GM12878 (cell line): ENCODE results near the gene RAB30. TPM values are rescaled to one million over a fixed set of nuclear protein-coding genes. Genes with fewer than 3 reads are reported as not detected.

Source experiments
- ATAC-seq: fragments of 200-7000 bp; cut with Tn5 transposase; 3 replicates; pipeline ENCODE4 v1.9.1; 2020; ENCODE audit warnings: mild to moderate bottlenecking, moderate library complexity
- BruUV-seq: library from RNA; stranded (reverse); fragments of 400-500 nt; replicated peaks from 2 replicates; lab custom pipeline; 2021; lab: Mats Ljungman, UMichigan
- CTCF ChIA-PET: fragments of 300-600 bp; sonication (Branson Sonifier 250); formaldehyde crosslinking; extraction: SDS; loops from one replicate; lab custom pipeline; 2021; ENCODE audit warnings: inconsistent platforms; lab: Yijun Ruan, JAX
- POLR2A ChIA-PET: fragments of 350-600 bp; formaldehyde crosslinking; extraction: SDS; loops from one replicate; lab custom pipeline; 2021; ENCODE audit warnings: inconsistent platforms; lab: Charles Lee
- RAD21 ChIA-PET: fragments of 300-600 bp; sonication (Branson Sonifier 250); formaldehyde crosslinking; loops from one replicate; lab custom pipeline; 2023; ENCODE audit warnings: antibody characterized with exemption; ENCODE audit not compliant: unreplicated experiment; lab: Charles Lee
- SMC1A ChIA-PET: fragments of 300-600 bp; sonication (Branson Sonifier 250); formaldehyde crosslinking; loops from one replicate; lab custom pipeline; 2023; ENCODE audit not compliant: unreplicated experiment, uncharacterized antibody; lab: Charles Lee
- DNase-seq: peaks from one replicate; pipeline ENCODE4 v3.0.0-alpha.2; 2011; ENCODE audit warnings: low read depth, low spot score
- FAIRE-seq: peaks from 3 replicates; lab custom pipeline; 2011; peaks lifted over from hg19 to GRCh38; lab: Jason Lieb, UNC
- H2AFZ ChIP-seq: 2 replicates; pipeline ENCODE4 v1.6.0; 2011; ENCODE audit warnings: low read depth, low read length, control low read depth; ENCODE audit not compliant: control insufficient read depth
- H3K27ac ChIP-seq: 2 replicates; pipeline ENCODE4 v1.5.1; 2011; ENCODE audit warnings: control low read depth; ENCODE audit not compliant: control insufficient read depth, insufficient read depth
- H3K27me3 ChIP-seq, 2 experiments: replicated peaks in 1 of 2; 2 replicates each; pipeline versions ENCODE4 v1.6.0 to v1.6.1; 2011; ENCODE audit warnings: low read length in 1 of 2; ENCODE audit not compliant: control insufficient read depth in 2 of 2, insufficient read depth in 2 of 2
- H3K36me3 ChIP-seq, 2 experiments: 2 replicates each; pipeline ENCODE4 v1.5.1; 2011; ENCODE audit warnings: low read length in 1 of 2; ENCODE audit not compliant: control insufficient read depth in 2 of 2, insufficient read depth in 2 of 2
- H3K4me1 ChIP-seq: 2 replicates; pipeline ENCODE4 v1.6.1; 2011; ENCODE audit warnings: mild to moderate bottlenecking, low read length, moderate library complexity, mixed read lengths; ENCODE audit not compliant: control insufficient read depth, insufficient read depth
- H3K4me2 ChIP-seq: 2 replicates; pipeline ENCODE4 v1.6.0; 2011; ENCODE audit warnings: control low read depth; ENCODE audit not compliant: control insufficient read depth, insufficient read depth
- H3K4me3 ChIP-seq: fragments of 200-600 bp; sonication (generic); 2 replicates; pipeline ENCODE4 v1.5.1; 2016
- H3K79me2 ChIP-seq: 2 replicates; pipeline ENCODE4 v1.6.0; 2011; ENCODE audit warnings: low read length; ENCODE audit not compliant: control insufficient read depth, insufficient read depth
- H3K9ac ChIP-seq: 2 replicates; pipeline ENCODE4 v1.8.0; 2011; ENCODE audit warnings: low read length, control low read depth, mixed read lengths; ENCODE audit not compliant: control insufficient read depth, insufficient read depth
- H3K9me3 ChIP-seq: replicated peaks from 3 replicates; pipeline ENCODE4 v1.5.1; 2011; ENCODE audit warnings: mild to moderate bottlenecking, low read length; ENCODE audit not compliant: control insufficient read depth, insufficient read depth
- H4K20me1 ChIP-seq: 2 replicates; pipeline ENCODE4 v1.6.0; 2011; ENCODE audit not compliant: control insufficient read depth, insufficient read depth
- CHD2 ChIP-seq: IDR thresholded peaks from 2 replicates; pipeline ENCODE4 v1.6.1; 2011; ENCODE audit warnings: low read depth, low read length, improper control_type of control experiment, borderline replicate concordance
- ESRRA ChIP-seq: IDR thresholded peaks from 2 replicates; pipeline ENCODE4 v1.6.1; 2012; ENCODE audit warnings: mild to moderate bottlenecking, low read length, improper control_type of control experiment
- GABPA ChIP-seq: IDR thresholded peaks from 2 replicates; pipeline ENCODE4 v1.6.1; 2014; ENCODE audit warnings: antibody characterized with exemption, low read depth, mild to moderate bottlenecking, inconsistent platforms
- NFYB ChIP-seq: IDR thresholded peaks from 2 replicates; pipeline ENCODE4 v1.6.1; 2011; ENCODE audit warnings: low read depth, mild to moderate bottlenecking, low read length, improper control_type of control experiment, moderate library complexity; ENCODE audit not compliant: insufficient read depth
- NR2C2 ChIP-seq: IDR thresholded peaks from 2 replicates; pipeline ENCODE4 v1.6.1; 2011; ENCODE audit warnings: borderline replicate concordance, low read depth; ENCODE audit not compliant: control insufficient read depth, insufficient read length
- RUNX3 ChIP-seq: IDR thresholded peaks from 2 replicates; pipeline ENCODE4 v1.6.1; 2012; ENCODE audit warnings: low read length, inconsistent platforms
- TAF1 ChIP-seq: IDR thresholded peaks from 2 replicates; pipeline ENCODE4 v1.6.1; 2011; ENCODE audit warnings: mild to moderate bottlenecking, low read depth, low read length, borderline replicate concordance
- ZBTB40 ChIP-seq: fragments of 450-650 bp; IDR thresholded peaks from 2 replicates; pipeline ENCODE4 v1.6.1; 2016; ENCODE audit warnings: mild to moderate bottlenecking, moderate library complexity, borderline replicate concordance
- WGBS: methylation state at CpG from one replicate; pipeline ENCODE4 v1.1.6; 2016; ENCODE audit warnings: low lambda C conversion rate; ENCODE audit not compliant: insufficient replicate concordance, insufficient coverage; ENCODE audit errors: missing lambda C conversion rate; 5-methylcytosine and 5-hydroxymethylcytosine counted together
- in situ Hi-C: fragments of 300-500 bp; cut with MboI; formaldehyde crosslinking; loops from 9 replicates; pipeline ENCODE4 v1.14.3; 2018; ENCODE audit warnings: mixed read lengths
- intact Hi-C: fragments of 100-400 bp; cut with micrococcal nuclease; formaldehyde crosslinking; loops from one replicate; pipeline ENCODE4 v1.14.2; 2022; ENCODE audit not compliant: unreplicated experiment
- polyA plus RNA-seq, 11 experiments: library from polyadenylated mRNA; depleted of rRNA in 4 of 11; unstranded in 6 of 11; stranded (reverse) in 5 of 11; fragments of >200 nt; fragmentation: Nextera tagmentation in 4 of 11; fragmentation: Illumina TruSeq in 1 of 11; extraction: Ambion mirVana in 4 of 11; extraction: Trizol in 1 of 11; gene quantifications; 1 replicate in 1 of 11; 2 replicates in 10 of 11; pipeline versions ENCODE4 v1.2.1 to v1.2.3, GENCODE V29; 2011 to 2016; ENCODE audit warnings: inconsistent platforms in 2 of 11, missing spikeins in 2 of 11, low read depth in 1 of 11
- total RNA-seq, 4 experiments: library from RNA; depleted of rRNA in 3 of 4; stranded (reverse); fragments of >200 nt in 3 of 4; fragmentation: Illumina TruSeq in 1 of 4; extraction: Trizol in 1 of 4; gene quantifications; 2 replicates each; pipeline versions ENCODE4 v1.2.1 to v1.2.3, GENCODE V29; 2013 to 2021

Gene RAB30
- total and polyA plus RNA-seq, 10 of the 15 experiments (the other 5 are each of a cell fraction or from before 2014, with no cell fraction given): 9.8 to 26.7 (median 19.2) TPM

- BruUV-seq: no TSS peak
- WGBS: 93% methylated on average over 6 of the region's 6 CpGs
- in situ Hi-C loops: no loop called here
These were observed 71.3 kb downstream of the RAB30 start for GRCh38 chr11:83000381-83000780.

More at GRCh38 chr11:83000381-83000780, 71.3 kb downstream of the RAB30 start:
- no peak overlapping the region for H3K27ac ChIP-seq
- CTCF ChIA-PET: interaction anchor here (2.1 kb wide), 2 partner anchors 71 to 73 kb away, joined by 5 read pairs; partner anchors contain the start of gene RAB30
- no peak overlapping the region for H2AFZ ChIP-seq
- no peaks in the 10 kb centered on the region for H3K27me3 ChIP-seq
- FAIRE-seq: no peak
- TF ChIP-seq RUNX3 (no peak), GABPA (no peak), TAF1 (no peak), ZBTB40 (no peak), NR2C2 (no peak), CHD2 (no peak), NFYB (no peak), ESRRA (no peak)
- TF ChIP-seq, all 136 proteins: peak for 0
- ATAC-seq: no peak
- Histone ChIP-seq H3K9me3 (no peaks in the 10 kb centered on the region), H3K9ac (no peak overlapping the region), H3K36me3 (peaks cover 0 to 2% of the 10 kb centered on the region in 2 experiments; a peak in 2 of 4 replicates), H4K20me1 (no peaks in the 10 kb centered on the region), H3K79me2 (peaks cover 4% of the 10 kb centered on the region), H3K4me2 (no peak overlapping the region), H3K4me3 (no peak overlapping the region), H3K4me1 (peaks cover 32% of the 10 kb centered on the region)
- ChIA-PET RAD21 (interaction anchor here (2.5 to 8.0 kb wide), 3 partner anchors 7 to 72 kb away, joined by 8 to 73 read pairs (median 60); partner anchors contain the start of gene RAB30), POLR2A (interaction anchor here (12.1 kb wide), 1 partner anchor 66 kb away, joined by 142 read pairs; the partner anchor contains the start of gene RAB30), SMC1A (interaction anchor here (0.6 to 8.3 kb wide), 8 partner anchors 17 to 156 kb away, joined by 3 to 138 read pairs (median 12); partner anchors contain the start of gene RAB30)
- DNase-seq: no peak
- intact Hi-C loops: no loop called here
